GM12801 (cell line): ENCODE results near the gene TPH1.

Source experiments
- CTCF ChIP-seq: IDR thresholded peaks from one replicate; pipeline ENCODE4 v1.5.1; 2011; ENCODE audit warnings: control low read depth; ENCODE audit not compliant: insufficient read length; ENCODE audit errors: extremely low read depth

TPH1 gene

GRCh38 chr11:18012122-18012905 is 33.8 kb downstream of the TPH1 start:
- no peak for TF ChIP-seq CTCF

GRCh38 chr11:18011633-18012032 is 34.4 kb downstream of the TPH1 start:
- no peak for TF ChIP-seq CTCF

GRCh38 chr11:18010977-18011586 is 35.0 kb downstream of the TPH1 start:
- no peak for TF ChIP-seq CTCF

- no peak for TF ChIP-seq CTCF
Measured at GRCh38 chr11:18010121-18010670, 35.9 kb downstream of the TPH1 start.

GRCh38 chr11:18005376-18006129 is 40.5 kb downstream of the TPH1 start:
- TF ChIP-seq CTCF: no peak

- no peak for TF ChIP-seq CTCF
Measured at GRCh38 chr11:18001191-18001590, 44.9 kb downstream of the TPH1 start.

GRCh38 chr11:18000760-18001159 is 45.3 kb downstream of the TPH1 start:
- TF ChIP-seq CTCF: no peak
